Measurements from ENCODE around the gene PARVB.

Gene PARVB

GRCh38 chr22:44131412-44131811 is 107.3 kb downstream of the PARVB start:
- no peak for DNase-seq (ENCODE audit: low read depth in 1 of 2, low spot score in 1 of 2)

DNA sequence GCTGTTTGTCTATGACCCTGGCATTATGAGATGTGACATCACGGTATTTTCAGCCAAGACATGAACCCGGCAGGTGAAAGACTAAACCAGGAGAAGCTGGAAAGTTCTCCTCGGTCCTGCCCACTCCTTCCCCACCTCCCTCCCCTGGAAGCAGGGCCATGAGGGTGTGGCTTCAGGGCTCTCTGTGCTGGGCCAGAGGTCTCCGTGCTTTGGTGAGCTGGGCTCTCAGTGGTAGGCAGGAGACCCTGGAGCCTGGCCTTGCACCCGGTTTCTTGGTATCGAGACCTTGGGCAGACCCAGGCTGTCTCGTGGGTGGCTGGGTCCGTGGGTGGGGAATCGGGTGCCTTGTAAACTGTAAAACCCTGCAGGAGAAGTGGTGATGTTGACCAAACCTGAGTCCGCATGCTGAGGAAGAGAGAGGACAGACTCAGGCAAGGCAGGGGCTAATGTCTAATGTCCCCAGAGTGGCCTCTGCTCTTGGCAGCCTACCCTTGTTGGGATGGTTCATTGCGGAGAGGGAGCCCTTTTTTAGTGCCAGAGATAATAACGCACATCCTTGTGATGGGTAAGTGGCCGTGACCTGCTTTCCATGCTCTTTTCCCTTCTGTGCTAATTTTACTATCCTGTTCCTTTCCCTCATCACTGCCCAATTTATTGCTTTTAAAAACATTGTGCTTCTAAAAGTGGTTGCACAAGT is 108.0 kb downstream of the PARVB start:
- no peak for DNase-seq (ENCODE audit: low read depth in 1 of 2, low spot score in 1 of 2)

DNA sequence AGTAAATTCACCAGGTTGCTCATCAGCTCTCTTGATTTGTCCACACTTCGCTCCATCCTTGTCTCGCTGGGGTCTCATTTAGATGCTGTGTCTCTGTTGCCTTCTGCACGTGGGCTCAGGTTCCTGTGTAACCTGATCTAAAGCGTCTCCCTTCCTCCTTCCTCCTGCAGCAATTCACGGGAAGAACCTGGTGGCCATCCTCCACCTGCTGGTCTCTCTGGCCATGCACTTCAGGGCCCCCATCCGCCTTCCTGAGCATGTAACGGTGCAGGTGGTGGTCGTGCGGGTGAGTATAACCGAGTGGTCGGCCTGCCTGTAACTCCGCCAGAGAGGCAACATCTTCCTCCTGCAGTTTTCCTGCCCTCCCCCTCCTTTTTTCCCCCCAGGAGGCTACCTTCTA is 108.6 kb downstream of the PARVB start:
- no peak for DNase-seq (ENCODE audit: low read depth in 1 of 2, low spot score in 1 of 2)

- no peak for DNase-seq (ENCODE audit: low read depth in 1 of 2, low spot score in 1 of 2)
Observed at GRCh38 chr22:44133161-44133560, 109.1 kb downstream of the PARVB start.

DNA sequence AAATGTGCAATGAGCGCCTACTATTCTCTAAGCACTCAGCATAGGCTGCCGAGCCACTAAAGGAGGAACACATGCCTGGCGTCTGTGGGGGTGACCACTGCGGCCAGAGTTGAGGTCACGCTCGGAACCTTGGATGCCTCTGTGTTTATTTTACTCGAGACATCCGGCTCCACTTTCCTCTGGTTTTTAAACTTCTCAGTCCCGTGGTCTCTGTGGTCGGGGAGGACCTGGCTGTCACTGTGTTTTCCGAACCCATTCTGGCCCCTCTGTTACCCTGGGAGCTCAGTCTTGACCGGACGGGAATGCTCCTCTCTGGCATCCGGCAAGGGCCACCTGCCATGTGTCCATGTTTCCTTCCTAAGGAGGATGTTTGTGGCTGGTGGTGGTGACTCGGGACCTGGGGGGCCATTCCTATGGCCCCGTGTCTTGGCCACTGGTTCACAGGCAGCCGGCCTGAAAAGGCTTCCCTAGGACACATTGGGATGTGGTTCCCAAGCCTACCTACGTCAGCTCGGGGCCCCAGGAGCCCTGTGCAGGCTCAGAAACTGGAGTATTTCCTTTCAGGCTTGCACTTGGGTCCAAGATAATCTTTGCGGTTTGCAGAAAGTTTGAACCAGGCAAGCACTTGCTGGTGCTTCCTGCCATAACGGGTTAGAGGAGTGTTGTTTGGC is 109.9 kb downstream of the PARVB start:
- no peak for DNase-seq (ENCODE audit: low read depth in 1 of 2, low spot score in 1 of 2)

GRCh38 chr22:44136112-44136511 is 112.0 kb downstream of the PARVB start:
- no peak for DNase-seq (ENCODE audit: low read depth in 1 of 2, low spot score in 1 of 2)

DNA sequence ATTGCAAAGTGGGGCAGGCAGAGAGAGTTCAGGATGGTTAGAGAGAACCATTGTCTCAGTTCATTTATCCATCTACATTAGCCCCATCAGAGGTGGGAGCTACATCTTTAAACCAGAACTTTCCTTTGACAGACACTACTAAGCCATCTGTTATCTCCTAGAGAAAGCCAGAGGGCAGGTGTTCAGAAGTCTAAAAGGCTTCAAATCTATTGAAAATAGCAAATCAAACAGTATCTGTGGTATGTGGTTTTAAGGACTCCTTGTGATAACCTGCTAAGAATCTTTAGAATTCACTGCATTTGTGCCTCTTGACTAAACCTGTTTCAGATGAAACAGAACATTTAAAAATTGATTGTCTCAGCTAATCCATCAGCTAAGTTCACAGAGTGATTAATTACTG is 112.7 kb downstream of the PARVB start:
- no peak for DNase-seq (ENCODE audit: low read depth in 1 of 2, low spot score in 1 of 2)

DNA sequence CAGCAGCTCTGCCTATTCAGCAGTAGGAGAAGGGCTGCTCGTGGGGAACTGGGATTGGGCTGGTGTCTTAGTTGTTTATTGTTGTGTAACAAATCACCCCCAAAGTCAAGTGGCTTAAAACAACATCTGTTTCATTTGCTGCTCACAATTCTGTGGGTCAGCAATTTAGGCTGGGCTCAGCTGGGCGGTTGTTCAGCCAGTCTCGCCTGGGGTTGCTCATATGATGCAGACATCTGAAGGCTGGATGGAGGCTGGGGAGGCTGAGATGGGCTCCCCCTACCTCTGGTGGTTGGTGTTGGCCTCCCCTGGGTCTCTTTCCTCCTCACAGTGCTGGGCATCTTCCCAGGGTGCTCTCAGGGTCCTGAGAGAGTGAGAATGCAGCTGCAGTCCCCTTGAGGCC is 113.3 kb downstream of the PARVB start:
- no peak for DNase-seq (ENCODE audit: low read depth in 1 of 2, low spot score in 1 of 2)

GRCh38 chr22:44139773-44140172 is 115.7 kb downstream of the PARVB start:
- no peak for DNase-seq (ENCODE audit: low read depth in 1 of 2, low spot score in 1 of 2)

- DNase-seq (ENCODE audit: low read depth in 1 of 2, low spot score in 1 of 2), result no peak
Observed at GRCh38 chr22:44142421-44143104, 118.5 kb downstream of the PARVB start.

DNA sequence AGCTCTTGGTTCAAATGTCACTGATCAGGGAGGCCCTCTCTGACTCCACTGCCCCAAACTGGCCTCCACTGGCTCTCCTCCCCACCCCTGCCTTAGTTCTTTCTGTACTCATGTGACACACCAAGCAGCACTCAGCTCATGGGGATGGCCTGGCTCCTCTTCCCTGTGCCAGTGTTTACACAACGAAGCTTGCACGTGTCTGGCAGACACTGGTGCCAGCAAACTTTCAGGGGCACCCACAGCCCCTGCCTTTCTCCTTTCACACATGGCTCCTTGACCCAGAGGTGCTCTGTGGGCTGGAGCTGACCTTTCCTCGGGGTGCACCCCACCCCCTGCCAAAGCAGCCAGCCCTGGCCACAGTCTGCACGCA is 119.0 kb downstream of the PARVB start:
- DNase-seq (ENCODE audit: low read depth in 1 of 2, low spot score in 1 of 2), result no peak

GRCh38 chr22:44143579-44143978 is 119.5 kb downstream of the PARVB start:
- DNase-seq (ENCODE audit: low read depth in 1 of 2, low spot score in 1 of 2), result no peak

DNA sequence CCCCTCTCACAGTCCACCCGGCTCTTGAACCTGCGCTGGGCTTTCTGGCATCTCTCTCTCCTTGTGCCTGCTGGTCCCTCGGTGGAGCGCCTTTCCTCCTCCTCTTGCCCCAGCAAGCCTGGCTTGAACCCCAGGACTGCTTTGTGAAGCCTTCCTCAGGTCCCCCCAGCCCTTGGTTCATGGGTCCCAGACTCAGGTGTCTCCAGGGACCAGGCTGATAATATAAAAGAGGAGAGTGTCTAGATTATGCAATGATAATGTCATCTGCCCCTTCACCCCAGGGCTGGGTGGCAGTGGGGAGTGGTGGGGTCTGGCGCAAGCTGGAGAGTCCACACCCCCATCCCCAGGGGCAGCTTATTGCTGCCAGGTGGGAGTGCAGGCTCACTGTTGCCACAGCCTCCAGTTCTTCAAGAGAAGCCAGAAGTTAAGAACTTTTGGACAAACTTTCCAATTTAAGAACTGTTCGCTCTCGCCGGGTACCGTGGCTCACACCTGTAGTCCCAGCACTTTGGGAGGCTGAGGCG is 120.0 kb downstream of the PARVB start:
- DNase-seq (ENCODE audit: low read depth in 1 of 2, low spot score in 1 of 2), result no peak

- DNase-seq (ENCODE audit: low read depth in 1 of 2, low spot score in 1 of 2), result no peak
Observed at GRCh38 chr22:44145544-44145943, 121.4 kb downstream of the PARVB start.

- no peak for DNase-seq (ENCODE audit: low read depth in 1 of 2, low spot score in 1 of 2)
Observed at GRCh38 chr22:44146088-44146861, 122.2 kb downstream of the PARVB start.

DNA sequence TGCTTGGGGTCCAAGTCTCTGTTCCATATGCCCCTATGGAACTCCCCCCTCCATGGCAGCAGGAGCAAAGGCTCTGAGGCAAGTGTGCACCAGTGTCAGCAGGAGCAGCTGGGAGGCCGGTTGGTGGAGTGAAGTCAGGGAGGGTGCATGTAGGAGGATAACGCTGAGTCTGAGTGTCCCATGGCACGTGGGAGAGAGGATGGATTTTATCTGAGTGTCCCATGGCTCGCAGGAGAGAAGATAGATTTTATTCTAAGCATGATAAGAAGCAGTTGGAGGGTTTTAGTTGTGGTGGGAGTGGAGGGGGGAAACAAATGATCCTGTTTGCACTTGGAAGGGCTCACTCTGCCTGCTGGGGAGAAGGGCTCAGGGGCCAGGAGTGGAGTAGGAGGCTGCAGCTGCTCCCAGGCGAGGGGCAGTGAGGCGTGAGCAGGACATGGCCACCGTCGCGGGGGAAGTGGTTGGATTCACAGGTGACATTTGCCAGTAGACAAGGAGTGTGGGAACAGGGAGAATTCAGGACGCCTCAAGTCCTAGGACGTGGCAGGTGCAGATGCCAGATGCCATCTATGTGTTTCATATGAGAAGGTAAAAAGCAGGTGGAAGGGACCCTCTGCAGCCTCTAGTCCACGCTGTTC is 123.0 kb downstream of the PARVB start:
- DNase-seq (ENCODE audit: low read depth in 1 of 2, low spot score in 1 of 2), result no peak

DNA sequence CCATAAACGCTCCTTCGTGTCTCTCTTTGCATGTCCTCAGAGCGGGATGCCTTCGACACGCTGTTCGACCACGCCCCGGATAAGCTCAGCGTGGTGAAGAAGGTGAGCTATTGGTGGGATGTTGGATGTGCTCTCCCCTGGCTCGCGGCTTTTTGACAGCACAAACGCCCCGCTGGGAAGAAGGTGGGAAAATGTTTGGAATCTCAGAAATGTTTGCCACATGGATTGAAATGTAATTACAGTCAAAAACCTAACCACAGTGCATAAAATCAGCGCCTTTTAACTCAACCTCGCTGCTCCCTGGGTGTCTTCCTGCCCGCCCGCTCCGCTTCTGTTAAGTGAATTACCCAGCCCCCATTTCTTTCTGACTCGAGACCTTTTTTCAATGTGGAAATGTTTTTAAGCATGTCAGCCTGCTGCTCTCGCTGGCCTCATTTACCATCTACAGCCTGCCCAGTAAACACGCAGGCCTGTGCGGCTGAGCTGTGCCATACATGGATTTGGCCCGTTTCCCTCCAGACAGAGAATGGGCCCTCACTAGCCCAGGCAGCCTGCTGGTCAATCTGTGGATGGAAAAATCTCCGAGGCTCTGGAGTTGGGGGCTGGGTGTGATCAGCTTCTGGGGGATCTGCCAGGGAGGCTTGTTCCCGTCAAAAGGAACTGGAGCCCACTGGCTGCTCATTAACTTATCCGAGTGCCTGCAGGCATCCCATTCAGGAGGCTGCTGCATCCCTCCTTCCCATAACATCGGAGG is 123.9 kb downstream of the PARVB start:
- no peak for DNase-seq (ENCODE audit: low read depth in 1 of 2, low spot score in 1 of 2)

DNA sequence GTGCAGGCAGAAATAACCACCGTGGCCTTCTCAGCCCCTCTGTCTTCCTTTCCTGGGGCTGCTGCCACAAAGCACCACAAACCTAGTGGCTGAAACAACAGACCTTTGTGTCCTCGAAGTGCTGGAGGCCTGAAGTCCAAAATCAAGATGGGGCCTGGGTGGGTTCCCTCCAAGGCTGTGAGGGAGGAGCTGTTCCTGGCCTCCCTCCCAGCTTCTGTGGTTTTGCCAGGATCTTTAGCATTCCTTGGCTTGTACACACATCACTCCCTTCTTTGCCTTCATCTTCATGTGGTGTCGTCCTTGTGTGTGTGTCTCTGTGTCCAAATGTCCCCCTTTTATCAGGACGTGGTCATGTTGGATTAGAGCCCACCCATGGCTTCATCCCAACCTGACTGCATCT is 127.6 kb downstream of the PARVB start:
- no peak for DNase-seq (ENCODE audit: low read depth in 1 of 2, low spot score in 1 of 2)

DNA sequence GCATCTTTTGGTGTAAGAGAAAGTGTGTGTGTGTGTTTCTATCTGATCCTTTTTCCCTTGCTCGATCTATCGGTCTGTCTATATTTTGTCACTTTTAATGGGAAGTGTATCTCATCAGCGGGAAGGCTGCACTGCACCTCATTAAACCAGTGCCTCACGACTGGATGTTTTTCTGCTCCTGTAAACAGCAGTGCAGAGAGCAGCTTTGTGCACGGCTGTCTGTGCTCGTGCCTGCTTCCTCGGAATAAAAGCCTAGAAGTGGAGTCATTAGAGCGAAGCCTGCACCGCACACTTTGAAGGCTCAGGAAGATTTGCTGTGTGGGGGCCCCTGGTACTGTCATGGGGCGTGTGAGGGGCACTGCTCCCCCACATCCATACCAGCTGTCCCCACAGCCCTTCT is 129.6 kb downstream of the PARVB start:
- no peak for DNase-seq (ENCODE audit: low read depth in 1 of 2, low spot score in 1 of 2)

DNA sequence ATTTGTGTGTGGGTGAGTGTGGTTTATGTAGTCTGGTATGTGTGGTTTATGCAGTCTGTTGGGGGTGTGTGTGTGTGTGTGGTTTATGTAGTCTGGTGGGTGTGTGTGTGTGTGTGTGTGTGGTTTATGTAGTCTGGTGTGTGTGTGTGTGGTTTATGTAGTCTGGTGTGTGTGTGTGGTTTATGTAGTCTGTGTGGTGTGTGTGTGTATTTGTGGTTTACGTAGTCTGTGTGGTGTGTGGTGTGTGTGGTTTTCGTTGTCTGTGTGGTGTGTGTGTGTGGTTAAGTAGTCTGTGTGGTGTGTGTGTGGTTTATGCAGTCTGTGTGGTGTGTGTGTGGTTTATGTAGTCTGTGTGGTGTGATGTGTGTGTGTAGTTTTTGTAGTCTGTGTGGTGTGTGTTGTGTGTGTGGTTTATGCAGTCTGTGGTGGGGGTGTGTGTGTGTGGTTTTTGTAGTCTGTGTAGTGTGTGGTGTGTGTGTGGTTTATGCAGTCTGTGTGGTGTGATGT is 130.4 kb downstream of the PARVB start:
- DNase-seq (ENCODE audit: low read depth in 1 of 2, low spot score in 1 of 2), result no peak
